GM19023 (cell line): ENCODE measurements around the gene DRG2.

ENCODE experiments used
- ATAC-seq: cut with Tn5 transposase; IDR thresholded peaks from one replicate; pipeline ENCODE4 v1.9.1; 2021; ENCODE audit warnings: mild to moderate bottlenecking, moderate library complexity; ENCODE audit not compliant: unreplicated experiment

DRG2 gene

DNA sequence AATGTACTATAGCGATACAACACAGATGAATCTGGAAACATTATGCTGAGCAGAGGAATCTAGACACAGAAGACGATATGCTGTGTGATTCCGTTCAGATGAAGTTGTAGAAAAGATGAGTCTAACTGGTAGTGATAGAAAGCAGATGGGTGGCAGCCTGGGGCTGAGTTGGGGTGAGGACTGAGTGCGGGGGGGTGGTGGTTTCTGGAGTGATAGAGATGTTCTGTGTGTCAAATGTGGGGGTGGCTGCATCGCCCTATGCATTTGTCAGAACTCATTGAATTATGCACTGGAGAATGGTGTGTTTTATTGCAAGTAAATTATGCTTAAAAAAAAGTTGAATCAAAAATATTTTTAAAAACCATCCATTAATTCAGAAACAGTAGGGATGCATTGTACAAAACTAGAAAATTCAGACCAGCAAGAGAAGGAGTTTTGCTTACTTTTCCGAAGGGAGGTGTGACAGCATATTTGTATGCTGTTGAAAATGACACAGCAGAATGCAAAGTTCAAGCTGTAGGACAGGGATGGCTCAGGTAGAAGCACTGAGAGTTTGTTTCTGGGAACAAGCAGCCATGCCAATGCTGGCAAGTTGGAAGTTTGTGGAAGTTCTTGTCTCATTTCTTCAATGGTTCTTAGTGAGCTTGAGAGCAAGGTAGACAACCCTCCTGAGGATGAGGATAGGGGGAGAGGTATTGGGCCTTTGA, 13.0 kb upstream of the DRG2 start:
- no peak for ATAC-seq

GRCh38 chr17:18076936-18077335, 10.8 kb upstream of the DRG2 start:
- ATAC-seq, result no peak

- no peak for ATAC-seq
Measured at GRCh38 chr17:18079543-18079942, 8.2 kb upstream of the DRG2 start.

- ATAC-seq, result no peak
Measured at GRCh38 chr17:18084256-18084655, 3.5 kb upstream of the DRG2 start.

DNA sequence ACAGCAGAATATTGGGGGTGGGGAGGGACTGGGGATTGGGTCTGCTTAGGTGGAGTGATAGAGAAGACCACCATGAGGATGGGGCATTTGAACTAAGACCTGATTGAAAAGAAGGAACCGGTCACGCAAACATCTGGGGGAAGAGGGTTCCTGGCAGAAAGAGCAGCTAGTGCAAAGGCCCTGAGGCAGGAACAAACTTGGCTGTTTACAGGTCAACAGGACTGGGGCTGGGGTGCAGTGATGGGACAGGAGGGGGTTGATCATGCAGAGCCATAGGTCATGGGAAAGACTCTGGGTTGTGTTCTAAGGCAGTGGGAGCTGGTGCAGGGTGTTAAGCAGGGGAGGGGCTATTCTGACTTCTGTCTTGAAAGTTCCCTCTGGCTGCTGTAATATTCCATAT, 1.9 kb downstream of the DRG2 start:
- ATAC-seq, result no peak

DNA sequence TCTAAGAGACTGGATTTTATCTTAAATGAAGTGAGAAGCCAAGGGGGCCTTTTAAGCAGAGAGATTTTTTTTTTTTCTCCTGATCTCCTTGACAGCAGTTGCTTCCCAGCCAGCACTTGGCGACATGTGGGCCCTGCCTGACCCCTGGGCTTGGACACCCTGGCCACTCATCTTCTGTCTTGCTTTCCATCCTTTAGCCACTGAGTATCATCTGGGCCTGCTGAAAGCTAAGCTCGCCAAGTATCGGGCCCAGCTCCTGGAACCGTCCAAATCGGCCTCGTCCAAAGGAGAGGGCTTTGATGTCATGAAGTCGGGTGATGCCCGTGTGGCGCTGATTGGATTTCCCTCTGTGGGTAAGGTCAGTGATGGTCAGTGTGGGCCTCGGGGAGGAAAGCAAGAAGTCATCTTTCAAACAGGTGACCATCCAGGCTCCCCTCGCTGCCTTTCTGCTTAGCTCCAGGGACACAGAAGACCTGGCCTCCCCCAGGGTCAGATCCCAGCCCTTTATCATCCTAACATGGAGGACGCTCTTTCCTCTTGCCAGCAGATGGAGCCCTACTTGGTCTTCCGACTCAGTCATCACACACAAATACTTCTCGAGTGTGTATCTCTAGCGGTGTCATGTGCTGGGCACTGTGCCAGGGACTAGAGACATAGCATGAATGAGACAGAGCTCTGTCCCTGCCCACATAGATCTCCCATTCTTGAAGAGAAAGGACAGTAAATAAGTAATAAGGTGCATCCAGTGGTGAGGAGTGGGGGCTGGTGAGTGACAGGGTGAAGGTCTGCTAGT, 6.1 kb downstream of the DRG2 start:
- ATAC-seq, result no peak

DNA sequence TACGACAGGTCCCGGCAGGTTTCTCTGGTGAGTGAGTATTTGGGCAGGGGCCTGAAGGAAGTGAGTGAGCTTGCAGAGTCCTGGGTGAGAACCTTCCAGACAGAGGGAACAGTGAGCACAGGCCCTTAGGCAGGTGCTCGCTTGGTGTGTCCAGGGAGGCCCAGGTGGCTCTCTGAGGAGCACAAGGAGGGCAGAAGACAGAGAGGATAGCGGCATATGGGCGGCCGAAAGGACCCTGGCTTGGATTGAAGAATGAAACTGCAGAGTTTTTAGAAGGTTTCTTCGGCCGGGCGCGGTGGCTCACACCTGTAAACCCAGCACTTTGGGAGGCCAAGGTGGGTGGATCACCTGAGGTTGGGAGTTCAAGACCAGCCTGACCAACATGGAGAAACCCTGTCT, 6.7 kb downstream of the DRG2 start:
- no peak for ATAC-seq

GRCh38 chr17:18099516-18099915, 11.8 kb downstream of the DRG2 start:
- ATAC-seq, result no peak

- ATAC-seq, result no peak
Measured at GRCh38 chr17:18100616-18101015, 12.9 kb downstream of the DRG2 start.

- ATAC-seq, result no peak
Measured at GRCh38 chr17:18101828-18102227, 14.1 kb downstream of the DRG2 start.

GRCh38 chr17:18102640-18103039, 14.9 kb downstream of the DRG2 start:
- no peak for ATAC-seq

DNA sequence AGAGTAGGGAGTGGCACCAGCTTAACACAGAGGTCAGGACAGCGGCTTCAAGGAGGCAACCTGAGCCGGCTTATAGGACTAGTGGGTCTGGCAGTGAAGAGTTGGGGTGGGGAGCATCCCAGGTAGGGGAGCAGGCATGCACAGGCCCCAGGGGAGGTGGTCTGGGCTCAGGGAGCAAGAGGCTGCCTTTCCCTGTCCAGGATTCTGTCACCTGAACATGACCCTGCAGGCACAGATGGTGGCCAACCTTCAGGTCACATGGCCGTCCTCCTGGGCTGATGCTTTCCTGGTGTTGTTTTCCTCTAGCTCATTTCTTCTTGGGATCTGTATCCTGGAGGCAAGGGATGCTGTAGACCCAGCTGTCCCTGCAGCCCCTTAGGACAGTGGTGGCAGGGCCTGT, 17.3 kb downstream of the DRG2 start:
- ATAC-seq, result no peak

- ATAC-seq, result no peak
Measured at GRCh38 chr17:18105595-18105994, 17.8 kb downstream of the DRG2 start.

DNA sequence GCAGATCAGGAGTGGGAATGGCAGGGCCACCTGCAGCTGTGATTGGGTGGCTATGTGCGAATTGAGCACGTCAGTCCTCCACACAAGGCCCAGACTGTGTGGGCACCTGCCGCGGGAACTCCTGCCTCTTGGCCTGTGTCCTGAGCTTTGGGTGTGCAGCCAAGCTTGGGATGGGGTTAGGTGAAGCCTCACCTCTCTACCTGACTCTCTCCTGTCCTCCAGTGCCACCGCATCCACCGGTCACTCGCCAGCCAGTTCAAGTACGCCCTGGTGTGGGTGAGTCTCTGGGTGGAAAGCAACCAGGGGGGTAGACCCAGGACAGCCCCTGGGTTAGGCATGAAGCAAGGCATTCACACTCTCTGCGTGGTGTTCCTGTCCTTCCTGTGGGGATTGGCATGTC, 18.5 kb downstream of the DRG2 start:
- no peak for ATAC-seq

DNA sequence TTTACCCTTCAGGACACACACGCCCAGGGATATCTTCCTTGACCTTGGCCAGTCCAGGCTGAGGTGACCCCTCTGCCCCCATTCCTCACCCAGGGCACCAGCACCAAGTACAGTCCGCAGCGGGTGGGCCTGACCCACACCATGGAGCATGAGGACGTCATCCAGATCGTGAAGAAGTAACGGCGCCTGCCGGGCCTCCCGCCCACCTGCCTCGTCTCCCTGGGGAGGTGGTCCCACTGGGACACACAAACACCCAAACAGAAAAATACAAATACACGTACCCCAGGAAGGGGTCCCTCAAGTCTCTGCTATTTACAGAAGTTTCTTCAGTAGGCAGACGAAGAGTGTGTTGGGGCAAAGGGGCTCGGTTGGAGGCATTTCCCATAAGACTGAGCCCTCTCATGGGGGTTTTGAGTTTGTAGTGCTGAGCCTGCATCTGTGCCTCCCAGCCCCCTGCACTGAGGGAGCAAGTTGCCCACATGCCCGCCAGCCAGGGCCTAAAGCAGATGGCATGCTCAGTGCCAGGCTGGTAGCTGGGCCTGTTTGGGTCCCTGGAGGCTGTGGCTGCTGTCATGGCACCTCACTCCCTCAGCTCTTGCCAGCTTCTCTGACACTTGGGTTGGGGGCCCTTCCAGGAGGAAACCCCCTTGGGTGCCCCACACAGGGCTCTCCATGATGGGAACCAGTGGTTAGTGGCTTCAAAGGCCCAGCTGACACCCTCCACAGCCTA, 19.5 kb downstream of the DRG2 start:
- no peak for ATAC-seq

DNA sequence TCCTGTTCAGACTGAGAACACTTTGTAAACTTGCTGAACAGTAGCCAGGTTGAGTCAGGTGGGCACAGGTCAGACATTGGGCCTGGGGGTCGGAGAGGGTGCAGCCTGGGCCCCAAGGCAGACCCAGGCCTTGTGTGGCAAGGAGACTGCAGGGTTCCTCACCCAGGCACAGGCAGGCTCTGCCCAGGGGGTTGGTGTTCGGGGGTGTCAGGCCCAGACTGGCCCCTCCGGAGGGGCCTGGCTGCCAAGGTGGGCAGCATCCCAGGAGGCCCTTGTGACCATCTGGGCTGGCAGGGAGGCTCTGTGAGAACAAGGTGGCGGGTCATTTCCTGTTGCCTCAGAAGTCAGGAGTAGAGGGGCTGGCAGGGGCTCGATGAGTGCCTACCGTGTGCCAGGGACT, 20.2 kb downstream of the DRG2 start:
- no peak for ATAC-seq

- no peak for ATAC-seq
Measured at GRCh38 chr17:18108401-18109312, 20.9 kb downstream of the DRG2 start, which contains the start of gene MYO15A. MYO15A (plus strand) TSS chr17:18108756; CDS start chr17:18118801, 10,045 bp downstream.

GRCh38 chr17:18109935-18110485, 22.3 kb downstream of the DRG2 start:
- ATAC-seq, result no peak

GRCh38 chr17:18110636-18111145, 22.9 kb downstream of the DRG2 start:
- ATAC-seq, result no peak

GRCh38 chr17:18111330-18111971, 23.7 kb downstream of the DRG2 start:
- no peak for ATAC-seq
